ENCODE data around the gene ANKRD42.
A peak's percentile ranks its signal among the peaks of the same experiment; 100 is the strongest.
"Not testable (repeated sequence)": the region's sequence is repeated elsewhere in the genome, so short reads cannot be mapped to it uniquely, and the experiment has no call there.

The ANKRD42 gene

GRCh38 chr11:83249445-83249844 is 55.9 kb downstream of the ANKRD42 start:
- DNase-seq: no peak

- no peak for DNase-seq
Measured at GRCh38 chr11:83249972-83250593, 56.6 kb downstream of the ANKRD42 start.

GRCh38 chr11:83252266-83252665 is 58.8 kb downstream of the ANKRD42 start:
- DNase-seq: no peak

- DNase-seq: no peak
Measured at GRCh38 chr11:83252941-83253340, 59.4 kb downstream of the ANKRD42 start.

- no peak for DNase-seq
Measured at GRCh38 chr11:83255366-83255765, 61.9 kb downstream of the ANKRD42 start.

GRCh38 chr11:83256602-83257340 is 63.3 kb downstream of the ANKRD42 start:
- no peak for DNase-seq

- DNase-seq: no peak
Measured at GRCh38 chr11:83257761-83258168, 64.3 kb downstream of the ANKRD42 start.

GRCh38 chr11:83259559-83259958 is 66.0 kb downstream of the ANKRD42 start:
- no peak for DNase-seq

- DNase-seq: no peak
Measured at GRCh38 chr11:83265331-83265730, 71.8 kb downstream of the ANKRD42 start.

GRCh38 chr11:83269080-83269479 is 75.6 kb downstream of the ANKRD42 start:
- DNase-seq: not testable (repeated sequence)

- DNase-seq: not testable (repeated sequence)
Measured at GRCh38 chr11:83271734-83272133, 78.2 kb downstream of the ANKRD42 start.

GRCh38 chr11:83272627-83273026 is 79.1 kb downstream of the ANKRD42 start:
- DNase-seq: no peak

- no peak for DNase-seq
Measured at GRCh38 chr11:83275888-83276641, 82.6 kb downstream of the ANKRD42 start.

GRCh38 chr11:83278351-83278750 is 84.8 kb downstream of the ANKRD42 start:
- no peak for DNase-seq

GRCh38 chr11:83280256-83280655 is 86.7 kb downstream of the ANKRD42 start:
- no peak for DNase-seq

GRCh38 chr11:83282084-83282716 is 88.7 kb downstream of the ANKRD42 start:
- DNase-seq: no peak

GRCh38 chr11:83284501-83285150 is 91.1 kb downstream of the ANKRD42 start:
- no peak for DNase-seq

- no peak for DNase-seq
Measured at GRCh38 chr11:83285151-83285770, 91.7 kb downstream of the ANKRD42 start.

GRCh38 chr11:83285771-83286528 is 92.4 kb downstream of the ANKRD42 start, which contains the start of gene CCDC90B:
Gene CCDC90B (minus strand): TSS chr11:83286367. CDS start chr11:83285972, 395 bp downstream.
- DNase-seq: peak; percentile 91

GRCh38 chr11:83287631-83288030 is 94.1 kb downstream of the ANKRD42 start:
- DNase-seq: no peak

GRCh38 chr11:83292709-83293456 is 99.4 kb downstream of the ANKRD42 start:
- DNase-seq: no peak

Measured in NCI-H2107 (cell line).